ENCODE measurements around the gene PRKAA1. TPM values are rescaled to one million over a fixed set of nuclear protein-coding genes. Genes with fewer than 3 reads are reported as not detected.

Gene PRKAA1
- total RNA-seq, 1 donor from 2014 or later = 57.1 TPM

GRCh38 chr5:40738502-40738901 lies 59.7 kb downstream of the PRKAA1 start:
- FAIRE-seq = no peak
- H3K36me3 ChIP-seq (ENCODE audit: control insufficient read depth, insufficient read depth, low read length) = peaks cover 1% of the 10 kb centered on the region
- no peak overlapping the region for H3K4me3 ChIP-seq (ENCODE audit: low read depth, low read length)
- no peaks in the 10 kb centered on the region for H3K27me3 ChIP-seq (ENCODE audit: control insufficient read depth, insufficient read depth, low read length)
- TF ChIP-seq, protein P1, sequence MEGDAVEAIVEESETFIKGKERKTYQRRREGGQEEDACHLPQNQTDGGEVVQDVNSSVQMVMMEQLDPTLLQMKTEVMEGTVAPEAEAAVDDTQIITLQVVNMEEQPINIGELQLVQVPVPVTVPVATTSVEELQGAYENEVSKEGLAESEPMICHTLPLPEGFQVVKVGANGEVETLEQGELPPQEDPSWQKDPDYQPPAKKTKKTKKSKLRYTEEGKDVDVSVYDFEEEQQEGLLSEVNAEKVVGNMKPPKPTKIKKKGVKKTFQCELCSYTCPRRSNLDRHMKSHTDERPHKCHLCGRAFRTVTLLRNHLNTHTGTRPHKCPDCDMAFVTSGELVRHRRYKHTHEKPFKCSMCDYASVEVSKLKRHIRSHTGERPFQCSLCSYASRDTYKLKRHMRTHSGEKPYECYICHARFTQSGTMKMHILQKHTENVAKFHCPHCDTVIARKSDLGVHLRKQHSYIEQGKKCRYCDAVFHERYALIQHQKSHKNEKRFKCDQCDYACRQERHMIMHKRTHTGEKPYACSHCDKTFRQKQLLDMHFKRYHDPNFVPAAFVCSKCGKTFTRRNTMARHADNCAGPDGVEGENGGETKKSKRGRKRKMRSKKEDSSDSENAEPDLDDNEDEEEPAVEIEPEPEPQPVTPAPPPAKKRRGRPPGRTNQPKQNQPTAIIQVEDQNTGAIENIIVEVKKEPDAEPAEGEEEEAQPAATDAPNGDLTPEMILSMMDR (IDR thresholded peaks at IDR 0.05; ENCODE audit: insufficient read depth, low read length, severe bottlenecking) = no peak
- peak; percentile 8 for DNase-seq (ENCODE audit: low read depth)

- FAIRE-seq = no peak
Observed at GRCh38 chr5:40736103-40736875, 61.9 kb downstream of the PRKAA1 start.

GRCh38 chr5:40735609-40736008 lies 62.6 kb downstream of the PRKAA1 start:
- Histone ChIP-seq H3K27me3 (ENCODE audit: control insufficient read depth, insufficient read depth, low read length) (no peaks in the 10 kb centered on the region), H3K4me3 (ENCODE audit: low read depth, low read length) (no peak overlapping the region), H3K36me3 (ENCODE audit: control insufficient read depth, insufficient read depth, low read length) (no peaks in the 10 kb centered on the region)
- DNase-seq (ENCODE audit: low read depth) = no peak
- TF ChIP-seq, protein P1 (IDR thresholded peaks at IDR 0.05; ENCODE audit: insufficient read depth, low read length, severe bottlenecking) = no peak
- no peak for FAIRE-seq

More at GRCh38 chr5:40736103-40736875, 61.9 kb downstream of the PRKAA1 start:
- DNase-seq (ENCODE audit: low read depth) = peak; percentile 61
- peaks cover under 1% of the 10 kb centered on the region for H3K36me3 ChIP-seq (ENCODE audit: control insufficient read depth, insufficient read depth, low read length)
- H3K4me3 ChIP-seq (ENCODE audit: low read depth, low read length) = no peak overlapping the region
- TF ChIP-seq, protein P1 (IDR thresholded peaks at IDR 0.05; ENCODE audit: insufficient read depth, low read length, severe bottlenecking) = peak; percentile 49
- H3K27me3 ChIP-seq (ENCODE audit: control insufficient read depth, insufficient read depth, low read length) = no peaks in the 10 kb centered on the region

DNA sequence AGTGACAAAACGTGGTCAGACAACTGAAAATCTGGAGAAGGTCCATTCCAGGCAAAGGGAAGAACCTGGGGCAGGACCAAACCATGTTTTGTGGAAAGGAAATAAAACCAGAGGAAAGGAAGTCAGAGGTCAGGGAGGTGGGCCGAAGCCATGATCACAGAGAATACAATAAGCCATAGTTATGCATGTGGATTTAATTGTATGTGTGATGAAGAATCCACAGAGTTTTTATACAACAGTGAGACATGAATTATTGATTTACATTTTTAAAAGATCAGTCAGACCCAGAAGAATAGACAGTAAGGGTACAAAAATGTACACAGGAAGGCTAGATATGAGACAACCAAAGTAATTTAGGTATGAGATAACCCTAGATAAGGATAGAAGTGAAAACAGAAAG lies 63.2 kb downstream of the PRKAA1 start:
- DNase-seq (ENCODE audit: low read depth) (peak; percentile 13), FAIRE-seq (no peak)
- TF ChIP-seq, protein P1 (IDR thresholded peaks at IDR 0.05; ENCODE audit: insufficient read depth, low read length, severe bottlenecking) = no peak
- no peak overlapping the region for H3K4me3 ChIP-seq (ENCODE audit: low read depth, low read length)
- H3K36me3 ChIP-seq (ENCODE audit: control insufficient read depth, insufficient read depth, low read length) = no peaks in the 10 kb centered on the region
- H3K27me3 ChIP-seq (ENCODE audit: control insufficient read depth, insufficient read depth, low read length) = no peaks in the 10 kb centered on the region

GRCh38 chr5:40733879-40734563 lies 64.2 kb downstream of the PRKAA1 start:
- DNase-seq (ENCODE audit: low read depth) = no peak
- Histone ChIP-seq H3K36me3 (ENCODE audit: control insufficient read depth, insufficient read depth, low read length) (no peaks in the 10 kb centered on the region), H3K27me3 (ENCODE audit: control insufficient read depth, insufficient read depth, low read length) (no peaks in the 10 kb centered on the region), H3K4me3 (ENCODE audit: low read depth, low read length) (no peak overlapping the region)
- TF ChIP-seq, protein P1 (IDR thresholded peaks at IDR 0.05; ENCODE audit: insufficient read depth, low read length, severe bottlenecking) = no peak
- FAIRE-seq = no peak
